K562 (cell line): ENCODE measurements around the gene MARCHF9. TPM values are rescaled to one million over a fixed set of nuclear protein-coding genes. Genes with fewer than 3 reads are reported as not detected.

Experiments
- ARHGAP35 ChIP-seq: fragments of 450-650 bp; IDR thresholded peaks from 2 replicates; pipeline ENCODE4 v1.6.1; 2018; ENCODE audit not compliant: partially characterized antibody
- BRF1 ChIP-seq: IDR thresholded peaks from 3 replicates; pipeline ENCODE4 v1.6.1; 2011; ENCODE audit warnings: borderline replicate concordance, mild to moderate bottlenecking; ENCODE audit not compliant: insufficient read length; ENCODE audit errors: extremely low read depth
- CAMTA2 ChIP-seq: fragments of 250-450 bp; sonication (Bioruptor Pico); conservative IDR thresholded peaks from 2 replicates; pipeline ENCODE4 v1.5.1; 2022
- FOXK2 ChIP-seq, 2 experiments: fragments of 450-650 bp; IDR thresholded peaks in 1 of 2; conservative IDR thresholded peaks in 1 of 2; 2 replicates each; pipeline ENCODE4 v1.6.1; 2016; ENCODE audit warnings: low read depth in 2 of 2, mild to moderate bottlenecking in 1 of 2
- JUN ChIP-seq, 2 experiments: sonication (generic) in 1 of 2; formaldehyde crosslinking in 1 of 2; IDR thresholded peaks; 2 replicates each; pipeline versions ENCODE4 v1.6.1 to v1.8.0; 2012 to 2022; ENCODE audit warnings: borderline replicate concordance in 2 of 2, mild to moderate bottlenecking in 2 of 2, improper control_type of control experiment in 1 of 2, low read depth in 1 of 2, low read length in 1 of 2, missing genetic modification reagents in 1 of 2
- KAT7 ChIP-seq: sonication (generic); formaldehyde crosslinking; IDR thresholded peaks from 2 replicates; pipeline ENCODE4 v1.8.0; 2022; ENCODE audit warnings: missing genetic modification reagents, mild to moderate bottlenecking, borderline replicate concordance
- KDM2B ChIP-seq: fragments of 250-450 bp; sonication (Bioruptor Pico); IDR thresholded peaks from 2 replicates; pipeline ENCODE4 v1.8.0; 2021; ENCODE audit warnings: mild to moderate bottlenecking, moderate library complexity
- MCM2 ChIP-seq: fragments of 450-650 bp; IDR thresholded peaks from 2 replicates; pipeline ENCODE4 v1.6.1; 2017; ENCODE audit warnings: low read depth, mild to moderate bottlenecking
- NCOA1 ChIP-seq: fragments of 450-650 bp; IDR thresholded peaks from 2 replicates; pipeline ENCODE4 v1.6.1; 2016; ENCODE audit warnings: low read depth
- OTX1 ChIP-seq: fragments of 450-650 bp; formaldehyde crosslinking; IDR thresholded peaks from 2 replicates; pipeline ENCODE4 v1.4.0; 2022; ENCODE audit warnings: mild to moderate bottlenecking
- PRPF4 ChIP-seq: fragments of 200-400 bp; formaldehyde crosslinking; IDR thresholded peaks from one replicate; pipeline ENCODE4 v1.6.1; 2017; ENCODE audit warnings: low read length, low read depth, mild to moderate bottlenecking; ENCODE audit not compliant: insufficient read depth, poor library complexity, severe bottlenecking
- SP1 ChIP-seq: sonication (generic); formaldehyde crosslinking; IDR thresholded peaks from 2 replicates; pipeline ENCODE4 v1.8.1; 2022; ENCODE audit warnings: mild to moderate bottlenecking, missing genetic modification reagents
- TARDBP ChIP-seq: fragments of 450-650 bp; IDR thresholded peaks from 2 replicates; pipeline ENCODE4 v1.6.1; 2016
- XRCC4 ChIP-seq: IDR thresholded peaks from one replicate; pipeline ENCODE4 v1.6.1; 2011; ENCODE audit not compliant: insufficient read depth, insufficient read length; ENCODE audit errors: extremely low read depth
- ZBED1 ChIP-seq: IDR thresholded peaks from 2 replicates; pipeline ENCODE4 v1.6.1; 2014
- ZNF134 ChIP-seq: fragments of 250-450 bp; sonication (Bioruptor Pico); conservative IDR thresholded peaks from 2 replicates; pipeline ENCODE4 v1.4.0; 2020
- ZNF143 ChIP-seq: sonication (generic); formaldehyde crosslinking; IDR thresholded peaks from 2 replicates; pipeline ENCODE4 v1.9.0; 2022; ENCODE audit warnings: mild to moderate bottlenecking, missing genetic modification reagents
- ZNF707 ChIP-seq: fragments of 250-450 bp; sonication (Bioruptor Pico); conservative IDR thresholded peaks from 2 replicates; pipeline ENCODE4 v1.8.0; 2022; ENCODE audit warnings: inconsistent platforms, mild to moderate bottlenecking, moderate library complexity
- polyA plus RNA-seq, 8 experiments: library from polyadenylated mRNA; depleted of rRNA in 4 of 8; stranded (reverse) in 5 of 8; unstranded in 3 of 8; fragments of >200 nt; fragmentation: Nextera tagmentation in 2 of 8; fragmentation: Illumina TruSeq in 1 of 8; extraction: Ambion mirVana in 2 of 8; extraction: Trizol in 1 of 8; gene quantifications; 2 replicates each; pipeline versions ENCODE4 v1.2.1 to v1.2.3, GENCODE V29; 2011 to 2014; ENCODE audit warnings: inconsistent platforms in 1 of 8, missing spikeins in 1 of 8
- total RNA-seq, 7 experiments: library from RNA; depleted of rRNA in 6 of 7; stranded (reverse); fragments of >200 nt in 6 of 7; fragmentation: Illumina TruSeq in 2 of 7; extraction: Trizol in 2 of 7; gene quantifications; 2 replicates each; pipeline versions ENCODE4 v1.2.1 to v1.2.3, GENCODE V29; 2011 to 2021; ENCODE audit warnings: low replicate concordance in 1 of 7
- TF ChIP-seq, protein P1 (sequence below), 2 experiments: fragments of 450-650 bp; formaldehyde crosslinking in 1 of 2; IDR thresholded peaks; 2 replicates each; pipeline versions ENCODE4 v1.4.0 to v1.6.1; 2014 to 2020; ENCODE audit warnings: mild to moderate bottlenecking in 2 of 2, borderline replicate concordance in 1 of 2, low read depth in 1 of 2

MARCHF9 gene
- total and polyA plus RNA-seq, 9 of the 15 experiments (the other 6 are each of a cell fraction or from before 2014, with no cell fraction given), result 0.80 to 12.4 (median 6.2) TPM

DNA sequence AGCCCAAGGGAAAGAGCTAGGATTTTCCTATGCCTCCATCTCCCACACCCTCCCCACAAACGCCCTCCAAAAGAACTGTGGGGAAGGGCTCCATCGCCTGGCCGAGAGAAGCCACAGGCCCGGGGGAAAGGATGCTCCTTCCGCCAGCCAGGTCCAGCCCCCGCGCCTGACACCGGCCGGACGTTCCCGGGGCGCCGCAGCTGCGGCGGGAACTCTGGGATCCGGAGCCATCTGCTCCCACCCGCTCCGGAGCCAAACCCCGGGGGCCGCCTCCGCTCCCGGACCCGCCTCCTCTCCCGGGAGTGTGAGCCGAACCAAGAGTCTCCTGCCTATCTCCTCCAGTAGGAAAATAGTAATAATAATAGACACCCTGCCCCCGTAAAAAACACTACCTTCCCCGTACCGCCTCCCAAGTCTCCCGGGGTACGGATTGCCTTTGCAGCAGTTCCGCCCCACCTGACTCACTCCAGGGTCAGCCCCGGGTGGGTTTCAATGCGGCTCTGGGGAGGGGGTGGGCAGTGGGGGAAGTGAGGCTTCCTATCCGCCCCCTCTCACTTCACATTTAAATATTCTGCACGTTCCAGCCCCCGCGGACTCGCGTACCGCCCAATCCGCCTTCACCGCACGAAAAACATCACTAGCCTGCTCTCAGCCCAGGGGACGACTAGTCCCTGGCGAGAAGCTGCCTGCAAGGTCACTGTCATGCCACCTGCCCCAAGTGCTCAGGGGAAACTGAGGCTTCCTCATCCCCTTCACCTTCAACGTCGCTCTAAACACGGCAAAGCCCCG lies 18.8 kb upstream of the MARCHF9 start (continued):
- TF ChIP-seq KDM2B (CRISPR knock-in tag), result no peak
- TF ChIP-seq CAMTA2 (CRISPR knock-in tag), result no peak
- TF ChIP-seq ZNF134 (CRISPR knock-in tag), result no peak
- no peak for TF ChIP-seq MCM2
- no peak for TF ChIP-seq BRF1
- TF ChIP-seq NCOA1, result no peak
- TF ChIP-seq ZBED1, result no peak
- no peak for TF ChIP-seq PRPF4
- no peak for TF ChIP-seq JUN (IDR thresholded peaks at IDR 0.05; ENCODE audit: borderline replicate concordance, low read depth, low read length)
- TF ChIP-seq JUN (CRISPR knock-in tag; IDR thresholded peaks at IDR 0.05; ENCODE audit: borderline replicate concordance), result no peak
- TF ChIP-seq XRCC4, result no peak
- no peak for TF ChIP-seq FOXK2 (conservative IDR thresholded peaks at IDR 0.05 in 1 of 2, IDR thresholded peaks at IDR 0.05 in 1 of 2; ENCODE audit: low read depth in 2 of 2)
- TF ChIP-seq OTX1 (CRISPR knock-in tag), result no peak
- TF ChIP-seq SP1 (CRISPR knock-in tag), result no peak; the same call in 1 of the 2 replicates
- no peak for TF ChIP-seq ZNF707 (CRISPR knock-in tag)
- no peak for TF ChIP-seq KAT7 (CRISPR knock-in tag)
- no peak for TF ChIP-seq TARDBP
- TF ChIP-seq, protein P1, sequence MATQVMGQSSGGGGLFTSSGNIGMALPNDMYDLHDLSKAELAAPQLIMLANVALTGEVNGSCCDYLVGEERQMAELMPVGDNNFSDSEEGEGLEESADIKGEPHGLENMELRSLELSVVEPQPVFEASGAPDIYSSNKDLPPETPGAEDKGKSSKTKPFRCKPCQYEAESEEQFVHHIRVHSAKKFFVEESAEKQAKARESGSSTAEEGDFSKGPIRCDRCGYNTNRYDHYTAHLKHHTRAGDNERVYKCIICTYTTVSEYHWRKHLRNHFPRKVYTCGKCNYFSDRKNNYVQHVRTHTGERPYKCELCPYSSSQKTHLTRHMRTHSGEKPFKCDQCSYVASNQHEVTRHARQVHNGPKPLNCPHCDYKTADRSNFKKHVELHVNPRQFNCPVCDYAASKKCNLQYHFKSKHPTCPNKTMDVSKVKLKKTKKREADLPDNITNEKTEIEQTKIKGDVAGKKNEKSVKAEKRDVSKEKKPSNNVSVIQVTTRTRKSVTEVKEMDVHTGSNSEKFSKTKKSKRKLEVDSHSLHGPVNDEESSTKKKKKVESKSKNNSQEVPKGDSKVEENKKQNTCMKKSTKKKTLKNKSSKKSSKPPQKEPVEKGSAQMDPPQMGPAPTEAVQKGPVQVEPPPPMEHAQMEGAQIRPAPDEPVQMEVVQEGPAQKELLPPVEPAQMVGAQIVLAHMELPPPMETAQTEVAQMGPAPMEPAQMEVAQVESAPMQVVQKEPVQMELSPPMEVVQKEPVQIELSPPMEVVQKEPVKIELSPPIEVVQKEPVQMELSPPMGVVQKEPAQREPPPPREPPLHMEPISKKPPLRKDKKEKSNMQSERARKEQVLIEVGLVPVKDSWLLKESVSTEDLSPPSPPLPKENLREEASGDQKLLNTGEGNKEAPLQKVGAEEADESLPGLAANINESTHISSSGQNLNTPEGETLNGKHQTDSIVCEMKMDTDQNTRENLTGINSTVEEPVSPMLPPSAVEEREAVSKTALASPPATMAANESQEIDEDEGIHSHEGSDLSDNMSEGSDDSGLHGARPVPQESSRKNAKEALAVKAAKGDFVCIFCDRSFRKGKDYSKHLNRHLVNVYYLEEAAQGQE (IDR thresholded peaks at IDR 0.05; ENCODE audit: borderline replicate concordance), result peak; percentile 69
- TF ChIP-seq, protein P1 (CRISPR knock-in tag; IDR thresholded peaks at IDR 0.05; ENCODE audit: low read depth), result no peak
- no peak for TF ChIP-seq ZNF143 (CRISPR knock-in tag)
- no peak for TF ChIP-seq ARHGAP35
